GM21367 (cell line): ENCODE data around the gene TTI1.

Experiments used
- ATAC-seq: cut with Tn5 transposase; IDR thresholded peaks from one replicate; pipeline ENCODE4 v1.9.1; 2021; ENCODE audit not compliant: unreplicated experiment

The TTI1 gene

GRCh38 chr20:38055294-38055693, 22.0 kb upstream of the TTI1 start:
- ATAC-seq: no peak

GRCh38 chr20:38054647-38055046, 21.4 kb upstream of the TTI1 start:
- ATAC-seq: no peak

GRCh38 chr20:38052870-38053269, 19.6 kb upstream of the TTI1 start:
- ATAC-seq: no peak

- ATAC-seq: no peak
Observed at GRCh38 chr20:38050686-38051085, 17.4 kb upstream of the TTI1 start.

- no peak for ATAC-seq
Observed at GRCh38 chr20:38049800-38050199, 16.5 kb upstream of the TTI1 start.

GRCh38 chr20:38046572-38046971, 13.3 kb upstream of the TTI1 start:
- ATAC-seq: no peak

GRCh38 chr20:38044685-38045084, 11.4 kb upstream of the TTI1 start:
- no peak for ATAC-seq

- no peak for ATAC-seq
Observed at GRCh38 chr20:38043512-38044300, 10.4 kb upstream of the TTI1 start.

- ATAC-seq: no peak
Observed at GRCh38 chr20:38040276-38040675, 7.0 kb upstream of the TTI1 start.

GRCh38 chr20:38036366-38036765, 3.1 kb upstream of the TTI1 start:
- ATAC-seq: no peak

- ATAC-seq: no peak
Observed at GRCh38 chr20:38034961-38035360, 1.7 kb upstream of the TTI1 start.

- peak; percentile 3 for ATAC-seq
Observed at GRCh38 chr20:38034108-38034649, 923 bp upstream of the TTI1 start.

GRCh38 chr20:38032585-38033329, 499 bp downstream of the TTI1 start:
- peak; percentile 33 for ATAC-seq

- ATAC-seq: no peak
Observed at GRCh38 chr20:38031957-38032356, 1.3 kb downstream of the TTI1 start.

- no peak for ATAC-seq
Observed at GRCh38 chr20:38029453-38029852, 3.8 kb downstream of the TTI1 start.

- ATAC-seq: no peak
Observed at GRCh38 chr20:38024496-38024895, 8.8 kb downstream of the TTI1 start.

- no peak for ATAC-seq
Observed at GRCh38 chr20:38023181-38024001, 9.9 kb downstream of the TTI1 start.

GRCh38 chr20:38021087-38021772, 12.0 kb downstream of the TTI1 start:
- ATAC-seq: no peak

- ATAC-seq: no peak
Observed at GRCh38 chr20:38018385-38018784, 14.9 kb downstream of the TTI1 start.

GRCh38 chr20:38017959-38018358, 15.3 kb downstream of the TTI1 start:
- ATAC-seq: no peak

GRCh38 chr20:38013887-38014286, 19.4 kb downstream of the TTI1 start:
- ATAC-seq: no peak
